Measurements from ENCODE around the gene CDK6. TPM values are rescaled to one million over a fixed set of nuclear protein-coding genes. Genes with fewer than 3 reads are reported as not detected.

CDK6 gene
- total and polyA plus RNA-seq, 2 of the 8 experiments (the other 6 are each of a cell fraction or from before 2014, with no cell fraction given) = 5.9 to 18.9 TPM

DNA sequence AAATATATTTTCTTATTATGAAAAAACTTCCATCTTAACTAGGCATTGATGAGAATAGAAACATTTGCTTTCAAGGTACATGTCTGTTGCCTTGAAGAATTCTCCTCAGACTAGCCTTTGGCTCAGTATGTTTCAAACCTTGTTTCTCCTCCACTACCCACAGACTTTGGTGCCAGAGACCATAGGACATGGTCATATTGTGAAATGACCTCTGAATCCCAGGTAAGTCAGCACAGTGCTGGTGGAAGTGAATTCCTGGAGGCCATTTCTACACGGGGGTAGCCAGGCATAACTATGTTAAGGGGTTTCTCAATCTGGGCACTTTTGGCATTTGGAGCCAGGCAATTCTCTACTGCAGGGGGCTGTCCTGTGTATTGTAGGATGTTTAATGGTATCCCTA lies 133.8 kb downstream of the CDK6 start (continued):
- TF ChIP-seq TCF12 (IDR thresholded peaks at IDR 0.05; ENCODE audit: low read depth, low read length) = no peak
- no peak for TF ChIP-seq SP4 (IDR thresholded peaks at IDR 0.05; ENCODE audit: low read length)
- no peak for TF ChIP-seq RNF2 (IDR thresholded peaks at IDR 0.05; ENCODE audit: borderline replicate concordance, low read depth, low read length, missing control alignments, poor library complexity, severe bottlenecking)

Data from H1 (cell line).